HEK293T (cell line): ENCODE data around the gene MFSD12.

Experiments
- CTCF ChIA-PET: fragments of 350-600 bp; formaldehyde crosslinking; extraction: SDS; loops from one replicate; lab custom pipeline; 2021; ENCODE audit warnings: antibody characterized with exemption, inconsistent platforms; lab: Yijun Ruan, JAX
- POLR2A ChIA-PET: fragments of 350-600 bp; formaldehyde crosslinking; extraction: SDS; loops from one replicate; lab custom pipeline; 2020; ENCODE audit warnings: antibody characterized with exemption, inconsistent platforms; lab: Yijun Ruan, JAX
- DNase-seq: peaks from one replicate; pipeline ENCODE4 v3.0.0; 2012; ENCODE audit warnings: mixed read lengths; ENCODE audit errors: extremely low spot score
- ARNT ChIP-seq: fragments of 450-650 bp; IDR thresholded peaks from 2 replicates; pipeline ENCODE4 v1.6.1; 2017; ENCODE audit warnings: mild to moderate bottlenecking
- BHLHE40 ChIP-seq: fragments of 450-650 bp; IDR thresholded peaks from 2 replicates; pipeline ENCODE4 v1.6.1; 2016; ENCODE audit warnings: mild to moderate bottlenecking, moderate library complexity, borderline replicate concordance
- CTBP1 ChIP-seq: fragments of 450-650 bp; IDR thresholded peaks from 2 replicates; pipeline ENCODE4 v1.6.1; 2016; ENCODE audit warnings: borderline replicate concordance
- ELF4 ChIP-seq: fragments of 450-650 bp; IDR thresholded peaks from 2 replicates; pipeline ENCODE4 v1.6.1; 2017; ENCODE audit warnings: antibody characterized with exemption
- FOXA1 ChIP-seq: fragments of 450-650 bp; IDR thresholded peaks from 2 replicates; pipeline ENCODE4 v1.6.1; 2016; ENCODE audit warnings: mild to moderate bottlenecking
- FOXK2 ChIP-seq: fragments of 450-650 bp; IDR thresholded peaks from 2 replicates; pipeline ENCODE4 v1.6.1; 2016; ENCODE audit warnings: mild to moderate bottlenecking
- FOXM1 ChIP-seq: fragments of 450-650 bp; IDR thresholded peaks from 2 replicates; pipeline ENCODE4 v1.6.1; 2017; ENCODE audit warnings: mild to moderate bottlenecking, borderline replicate concordance
- HDGF ChIP-seq: fragments of 450-650 bp; IDR thresholded peaks from 2 replicates; pipeline ENCODE4 v1.6.1; 2017; ENCODE audit warnings: antibody characterized with exemption, borderline replicate concordance
- L3MBTL2 ChIP-seq: fragments of 450-650 bp; conservative IDR thresholded peaks from 2 replicates; pipeline ENCODE4 v1.6.1; 2016; ENCODE audit warnings: mild to moderate bottlenecking
- LEF1 ChIP-seq: fragments of 450-650 bp; IDR thresholded peaks from 2 replicates; pipeline ENCODE4 v1.6.1; 2017; ENCODE audit warnings: mild to moderate bottlenecking, borderline replicate concordance
- NFRKB ChIP-seq: fragments of 450-650 bp; IDR thresholded peaks from 2 replicates; pipeline ENCODE4 v1.6.1; 2016; ENCODE audit warnings: mild to moderate bottlenecking, moderate library complexity
- SP1 ChIP-seq: fragments of 450-650 bp; IDR thresholded peaks from 2 replicates; pipeline ENCODE4 v1.6.1; 2017
- SUZ12 ChIP-seq: fragments of 450-650 bp; IDR thresholded peaks from 2 replicates; pipeline ENCODE4 v1.6.1; 2016; ENCODE audit warnings: mild to moderate bottlenecking
- TARDBP ChIP-seq: fragments of 450-650 bp; IDR thresholded peaks from 2 replicates; pipeline ENCODE4 v1.6.1; 2016
- ZNF384 ChIP-seq: fragments of 450-650 bp; IDR thresholded peaks from 2 replicates; pipeline ENCODE4 v1.6.1; 2016
- TF ChIP-seq, protein P1 (sequence below): fragments of 450-650 bp; IDR thresholded peaks from 2 replicates; pipeline ENCODE4 v1.6.1; 2016

The MFSD12 gene

DNA sequence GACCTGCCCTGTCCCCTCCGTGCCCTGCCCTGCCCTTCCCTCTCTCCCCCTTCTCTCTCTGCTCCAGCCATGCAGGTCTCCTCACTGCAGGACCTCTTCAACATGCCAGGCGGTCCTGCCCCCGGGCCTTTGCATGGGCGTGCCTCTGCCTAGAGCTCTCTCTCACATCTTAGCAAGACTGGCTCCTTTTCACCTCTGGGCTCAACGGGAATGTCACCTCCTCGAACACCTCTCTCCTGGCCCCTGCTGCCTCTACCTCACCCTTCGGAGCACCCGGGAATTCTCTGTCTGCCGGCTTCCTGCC lies 5.6 kb downstream of the MFSD12 start:
- no peak for TF ChIP-seq BHLHE40
- TF ChIP-seq LEF1, result no peak
- no peak for TF ChIP-seq CTBP1
- TF ChIP-seq SP1, result no peak
- TF ChIP-seq, protein P1, sequence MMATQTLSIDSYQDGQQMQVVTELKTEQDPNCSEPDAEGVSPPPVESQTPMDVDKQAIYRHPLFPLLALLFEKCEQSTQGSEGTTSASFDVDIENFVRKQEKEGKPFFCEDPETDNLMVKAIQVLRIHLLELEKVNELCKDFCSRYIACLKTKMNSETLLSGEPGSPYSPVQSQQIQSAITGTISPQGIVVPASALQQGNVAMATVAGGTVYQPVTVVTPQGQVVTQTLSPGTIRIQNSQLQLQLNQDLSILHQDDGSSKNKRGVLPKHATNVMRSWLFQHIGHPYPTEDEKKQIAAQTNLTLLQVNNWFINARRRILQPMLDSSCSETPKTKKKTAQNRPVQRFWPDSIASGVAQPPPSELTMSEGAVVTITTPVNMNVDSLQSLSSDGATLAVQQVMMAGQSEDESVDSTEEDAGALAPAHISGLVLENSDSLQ, result no peak
- TF ChIP-seq HDGF, result no peak
- ChIA-PET POLR2A (no interaction called here), CTCF (no interaction called here)
- no peak for DNase-seq

DNA sequence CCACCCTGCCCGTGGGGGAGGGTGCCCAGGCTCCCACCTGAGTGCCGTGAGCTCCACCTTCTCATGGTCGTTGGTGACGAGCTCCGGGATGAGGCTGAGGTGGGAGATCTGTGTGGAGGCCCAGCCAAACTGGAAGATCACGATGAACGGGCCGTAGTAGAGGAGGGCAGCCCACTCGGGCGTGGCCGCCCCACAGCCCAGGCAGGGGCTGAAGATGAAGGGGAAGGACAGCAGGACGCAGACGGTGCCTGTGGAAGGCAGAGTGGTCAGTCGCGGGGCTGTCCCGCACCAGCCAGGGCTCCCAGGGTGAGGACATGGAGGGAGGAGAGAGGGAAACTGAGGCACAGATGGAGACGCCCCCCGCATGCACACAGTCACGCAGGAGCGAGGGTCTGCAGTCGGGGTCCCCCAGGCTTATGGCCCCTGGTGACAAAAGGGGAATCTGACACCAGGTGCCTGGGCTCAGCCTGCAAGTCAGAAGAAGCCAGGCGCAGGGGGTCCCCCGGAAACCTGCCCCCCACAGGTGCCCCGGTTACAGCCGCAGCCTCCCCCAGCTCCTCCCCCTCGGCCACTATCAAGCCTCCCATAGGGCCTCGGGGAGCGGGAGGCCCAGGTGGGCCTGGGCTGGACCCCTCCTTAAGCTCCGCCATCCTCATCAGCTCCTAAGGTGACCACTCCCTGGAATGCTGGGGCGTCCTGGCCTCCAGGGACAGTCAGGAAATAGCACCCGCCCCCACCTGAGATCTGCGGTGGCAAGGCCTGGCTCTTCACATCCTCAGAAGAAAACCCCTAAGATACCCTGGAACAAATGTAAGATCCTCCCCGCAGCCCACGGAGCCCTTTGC lies 6.2 kb downstream of the MFSD12 start:
- CTCF ChIA-PET, result interaction anchor here (0.6 kb wide), 1 partner anchor 25 kb away, joined by 4 read pairs; no protein-coding TSS in a partner anchor
- POLR2A ChIA-PET, result no interaction called here

DNA sequence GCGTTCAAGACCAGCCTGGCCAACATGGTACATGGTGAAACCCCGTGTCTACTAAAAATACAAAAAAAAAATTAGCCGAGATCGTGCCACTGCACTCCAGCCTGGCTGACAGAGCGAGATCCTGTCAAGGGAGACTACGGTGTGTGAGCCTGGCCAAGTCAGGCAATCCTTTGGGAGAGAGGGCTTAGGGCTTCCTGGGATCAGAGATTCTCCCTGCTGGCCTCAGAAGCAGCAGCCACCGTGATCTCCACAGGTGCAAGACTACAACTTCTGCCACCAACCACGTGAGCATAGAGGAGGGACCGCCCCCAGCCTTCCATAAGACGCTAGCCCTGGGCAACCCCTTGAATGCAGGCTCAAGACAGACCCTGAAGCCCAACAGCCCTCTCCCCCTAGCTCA lies 7.6 kb downstream of the MFSD12 start:
- POLR2A ChIA-PET, result no interaction called here
- CTCF ChIA-PET, result no interaction called here
- no peak for TF ChIP-seq CTBP1
- TF ChIP-seq ELF4, result no peak
- no peak for TF ChIP-seq HDGF
- no peak for TF ChIP-seq FOXM1
- no peak for TF ChIP-seq L3MBTL2
- no peak for TF ChIP-seq SP1
- TF ChIP-seq FOXA1, result no peak
- no peak for TF ChIP-seq ARNT
- no peak for TF ChIP-seq TARDBP
- no peak for TF ChIP-seq NFRKB
- no peak for TF ChIP-seq SUZ12
- TF ChIP-seq FOXK2, result no peak
- TF ChIP-seq BHLHE40, result no peak
- DNase-seq, result no peak

More for the DNA sequence above, 6.2 kb downstream of the MFSD12 start:
- DNase-seq, result no peak
- TF ChIP-seq SUZ12 (no peak), HDGF (no peak), ARNT (no peak), LEF1 (no peak), ELF4 (no peak), CTBP1 (no peak), SP1 (no peak), FOXK2 (no peak), FOXM1 (no peak), FOXA1 (no peak), BHLHE40 (no peak)
- TF ChIP-seq, protein P1, result no peak

DNA sequence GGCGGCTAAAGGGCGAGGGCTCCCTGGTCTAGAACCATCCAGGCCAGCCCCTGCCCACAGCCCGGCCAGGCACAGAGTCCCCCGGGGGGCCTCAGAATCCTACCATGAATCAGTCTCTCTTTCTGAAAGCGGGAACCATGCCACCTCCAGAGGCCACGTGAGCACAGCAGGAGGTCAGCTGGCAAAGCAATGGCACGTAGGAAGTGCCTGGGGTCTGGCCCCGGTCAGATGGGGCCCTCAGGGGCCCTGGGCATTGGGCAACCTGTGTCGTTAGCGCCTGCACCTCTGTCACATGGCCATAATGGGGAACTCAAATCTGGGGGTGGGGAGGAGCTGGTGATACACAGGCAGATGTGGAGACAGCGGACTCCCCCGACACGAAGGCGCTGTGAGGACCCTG lies 8.8 kb downstream of the MFSD12 start:
- POLR2A ChIA-PET, result no interaction called here
- DNase-seq, result no peak
- CTCF ChIA-PET, result no interaction called here
- no peak for TF ChIP-seq CTBP1
- TF ChIP-seq FOXM1, result no peak
- TF ChIP-seq SP1, result no peak
- no peak for TF ChIP-seq LEF1
- TF ChIP-seq ELF4, result no peak

DNA sequence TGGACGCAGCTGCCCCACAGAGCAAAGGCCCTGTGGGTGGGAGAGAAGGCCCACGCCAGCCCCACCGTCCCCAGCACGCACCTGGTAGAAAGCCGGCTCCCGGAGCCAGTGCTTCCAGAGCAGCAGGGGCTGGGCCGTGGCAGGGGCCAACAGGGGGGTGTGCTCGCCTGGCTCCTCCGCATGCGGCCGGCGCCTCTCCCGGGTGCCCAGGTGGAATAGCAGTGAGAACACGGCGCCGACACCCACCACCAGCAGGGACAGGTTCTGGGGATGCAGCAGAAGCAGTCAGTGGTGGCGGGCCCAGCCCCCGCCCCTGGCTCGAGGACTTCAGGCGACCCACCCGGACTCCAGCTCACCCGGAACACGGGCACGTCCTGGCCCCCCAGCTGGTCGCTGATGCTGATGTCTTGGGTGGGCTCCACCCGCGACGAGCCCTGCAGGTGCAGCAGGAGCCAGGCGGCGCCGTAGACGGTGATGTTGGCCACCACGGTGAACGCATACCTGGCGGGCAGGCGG lies 9.6 kb downstream of the MFSD12 start:
- POLR2A ChIA-PET, result no interaction called here
- CTCF ChIA-PET, result no interaction called here
- DNase-seq, result no peak
- TF ChIP-seq FOXM1 (no peak), HDGF (no peak), ARNT (no peak), LEF1 (no peak), FOXA1 (no peak), ELF4 (no peak), TARDBP (no peak), ZNF384 (no peak), NFRKB (no peak), CTBP1 (no peak), SP1 (no peak)

DNA sequence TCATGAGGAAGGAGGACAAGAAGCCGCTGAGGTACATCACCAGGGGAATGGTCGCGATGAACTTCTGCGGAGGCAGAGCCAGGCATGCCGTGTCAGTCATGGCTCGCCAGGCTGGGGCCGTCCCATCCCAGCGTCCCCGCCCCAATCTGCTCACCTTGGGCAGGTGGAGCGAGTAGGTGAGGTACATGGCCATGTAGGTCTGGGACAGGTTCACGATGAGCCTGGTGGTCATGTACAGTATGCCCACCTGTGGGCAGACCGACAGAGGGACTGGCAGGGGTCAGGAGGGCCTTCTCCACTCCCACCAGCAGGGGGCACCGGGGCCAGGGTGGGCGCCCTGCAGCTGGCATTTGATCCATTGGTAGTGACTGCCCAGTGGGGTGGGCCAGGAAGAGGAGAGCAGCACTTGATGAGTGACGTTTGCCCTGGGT lies 10.1 kb downstream of the MFSD12 start:
- DNase-seq, result peak; percentile 41
- CTCF ChIA-PET, result no interaction called here

DNA sequence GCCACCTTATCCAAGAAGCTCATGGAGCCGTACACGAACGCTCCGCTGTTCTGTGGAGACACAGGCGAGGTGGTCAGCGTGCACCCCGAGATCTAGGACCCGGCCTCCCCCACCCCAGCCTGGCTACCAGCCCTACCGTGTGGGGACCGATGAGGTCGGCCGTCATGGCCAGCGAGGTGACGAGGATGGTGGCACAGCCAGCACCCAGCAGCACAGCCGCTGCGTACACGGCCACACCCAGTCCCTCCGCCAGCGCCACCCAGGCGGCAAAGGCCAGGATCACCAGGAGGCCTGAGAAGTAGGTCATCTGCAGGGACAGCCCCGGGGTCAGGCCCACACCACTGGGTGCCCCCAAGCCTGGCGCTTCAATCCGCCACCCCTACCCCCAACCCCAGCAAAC lies 11.3 kb downstream of the MFSD12 start:
- CTCF ChIA-PET, result interaction anchor here (2.4 kb wide), 1 partner anchor 29 kb away, joined by 10 read pairs; no protein-coding TSS in a partner anchor

More for the DNA sequence above, 10.1 kb downstream of the MFSD12 start:
- no peak for TF ChIP-seq ZNF384
- TF ChIP-seq CTBP1, result no peak
- POLR2A ChIA-PET, result interaction anchor here (1.3 kb wide), 1 partner anchor 26 kb away, joined by 5 read pairs; no protein-coding TSS in a partner anchor

DNA sequence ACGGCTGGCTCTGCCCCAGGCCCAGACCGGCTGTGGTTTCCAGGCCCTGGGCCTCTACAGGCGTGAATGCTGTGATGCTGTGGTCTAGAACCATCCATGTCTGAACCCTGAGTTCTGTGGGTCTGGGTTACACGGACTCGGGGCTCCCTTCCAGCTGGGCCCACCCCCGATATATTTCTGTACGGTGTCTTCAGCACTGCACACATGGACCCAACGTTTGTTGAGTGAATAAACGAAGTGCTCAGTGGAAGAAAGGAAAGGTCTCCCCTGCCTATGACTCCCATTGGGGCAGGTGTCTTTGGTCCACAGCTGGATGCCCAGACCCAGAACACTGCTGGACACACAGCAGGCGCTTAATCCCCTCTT lies 11.7 kb downstream of the MFSD12 start:
- ChIA-PET CTCF (interaction anchor here (1.1 to 2.4 kb wide), 3 partner anchors 30 to 270 kb away, joined by 3 to 10 read pairs (median 5); no protein-coding TSS in a partner anchor), POLR2A (no interaction called here)
- TF ChIP-seq LEF1, result no peak
- no peak for DNase-seq

More for the DNA sequence above, 11.3 kb downstream of the MFSD12 start:
- POLR2A ChIA-PET, result interaction anchor here (1.3 kb wide), 1 partner anchor 28 kb away, joined by 5 read pairs; no protein-coding TSS in a partner anchor
- DNase-seq, result no peak
- TF ChIP-seq BHLHE40 (no peak), ELF4 (no peak), FOXM1 (no peak)
